Measurements from ENCODE around the gene TTC34. TPM values are rescaled to one million over a fixed set of nuclear protein-coding genes. Genes with fewer than 3 reads are reported as not detected.

Gene TTC34
- total RNA-seq, 1 experiment from 2014 or later = 0.61 TPM

- Mint-ChIP-seq H3K36me3 (peaks cover 12% of the 10 kb centered on the region), H3K4me1 (no peaks in the 10 kb centered on the region; the same call in 1 of the 2 replicates), H3K27me3 (ENCODE audit: low read depth) (peaks cover 40% of the 10 kb centered on the region), H3K4me3 (no peak overlapping the region), H3K27ac (no peak overlapping the region), H3K9me3 (peaks cover 18% of the 10 kb centered on the region)
- ATAC-seq (no peak), DNase-seq (ENCODE audit: low spot score) (no peak)
- TF ChIP-seq CREM (CRISPR knock-in tag; IDR thresholded peaks at IDR 0.05) (no peak), JUN (CRISPR knock-in tag; IDR thresholded peaks at IDR 0.05) (no peak), CBFB (CRISPR knock-in tag; IDR thresholded peaks at IDR 0.05; ENCODE audit: low read depth) (no peak), MXD4 (CRISPR knock-in tag; IDR thresholded peaks at IDR 0.05; ENCODE audit: borderline replicate concordance) (no peak), JAZF1 (CRISPR knock-in tag; IDR thresholded peaks at IDR 0.05) (no peak), ATF6 (CRISPR knock-in tag; IDR thresholded peaks at IDR 0.05) (no peak), CDX4 (CRISPR knock-in tag; IDR thresholded peaks at IDR 0.05; ENCODE audit: borderline replicate concordance) (no peak), USF1 (CRISPR knock-in tag; IDR thresholded peaks at IDR 0.05) (no peak), SMAD4 (CRISPR knock-in tag; IDR thresholded peaks at IDR 0.05) (no peak), TCF7 (CRISPR knock-in tag; IDR thresholded peaks at IDR 0.05; ENCODE audit: low read depth) (no peak), CREB1 (CRISPR knock-in tag; IDR thresholded peaks at IDR 0.05) (no peak), ZNF219 (CRISPR knock-in tag; IDR thresholded peaks at IDR 0.05; ENCODE audit: borderline replicate concordance) (no peak), SOX15 (CRISPR knock-in tag; IDR thresholded peaks at IDR 0.05) (no peak), EMX1 (CRISPR knock-in tag; IDR thresholded peaks at IDR 0.05) (no peak)
- ChIA-PET POLR2A (no interaction called here), CTCF (no interaction called here)
Observed at GRCh38 chr1:2639203-2639602, 162.3 kb downstream of the TTC34 start.

GRCh38 chr1:2638466-2639115 lies 162.9 kb downstream of the TTC34 start:
- ATAC-seq (no peak), DNase-seq (ENCODE audit: low spot score) (no peak)
- Mint-ChIP-seq H3K9me3 (peaks cover 18% of the 10 kb centered on the region), H3K4me3 (no peak overlapping the region), H3K4me1 (no peaks in the 10 kb centered on the region; the same call in 1 of the 2 replicates), H3K27me3 (ENCODE audit: low read depth) (peaks cover 40% of the 10 kb centered on the region), H3K36me3 (peaks cover 12% of the 10 kb centered on the region), H3K27ac (no peak overlapping the region)
- POLR2A ChIA-PET = no interaction called here
- CTCF ChIA-PET = no interaction called here
- no peak for TF ChIP-seq PRRX2 (CRISPR knock-in tag; IDR thresholded peaks at IDR 0.05)
- TF ChIP-seq SMAD4 (CRISPR knock-in tag; IDR thresholded peaks at IDR 0.05) = no peak
- no peak for TF ChIP-seq ARID4B (CRISPR knock-in tag; IDR thresholded peaks at IDR 0.05; ENCODE audit: borderline replicate concordance)
- no peak for TF ChIP-seq MLX (CRISPR knock-in tag; IDR thresholded peaks at IDR 0.05)
- no peak for TF ChIP-seq E2F4 (CRISPR knock-in tag; IDR thresholded peaks at IDR 0.05; ENCODE audit: borderline replicate concordance, low read depth)
- TF ChIP-seq GTF2I (CRISPR knock-in tag; conservative IDR thresholded peaks at IDR 0.05) = no peak
- no peak for TF ChIP-seq USF2 (CRISPR knock-in tag; IDR thresholded peaks at IDR 0.05)
- no peak for TF ChIP-seq CBFB (CRISPR knock-in tag; IDR thresholded peaks at IDR 0.05; ENCODE audit: low read depth)
- TF ChIP-seq ZNF425 (CRISPR knock-in tag; conservative IDR thresholded peaks at IDR 0.05) = no peak
- TF ChIP-seq TCF7 (CRISPR knock-in tag; IDR thresholded peaks at IDR 0.05; ENCODE audit: low read depth) = no peak
- no peak for TF ChIP-seq ZNF138 (CRISPR knock-in tag; conservative IDR thresholded peaks at IDR 0.05)
